C4-2B (cell line): ENCODE results near the gene TCP11X1.
"Not testable (repeated sequence)": the region's sequence is repeated elsewhere in the genome, so short reads cannot be mapped to it uniquely, and the experiment has no call there.

Source experiments
- ZFX ChIP-seq: fragments of 450-650 bp; IDR thresholded peaks from 2 replicates; pipeline ENCODE4 v1.6.1; 2017
- TF ChIP-seq, protein P1 (sequence below): fragments of 450-650 bp; conservative IDR thresholded peaks from 2 replicates; pipeline ENCODE4 v1.5.1; 2017; ENCODE audit warnings: mild to moderate bottlenecking

DNA sequence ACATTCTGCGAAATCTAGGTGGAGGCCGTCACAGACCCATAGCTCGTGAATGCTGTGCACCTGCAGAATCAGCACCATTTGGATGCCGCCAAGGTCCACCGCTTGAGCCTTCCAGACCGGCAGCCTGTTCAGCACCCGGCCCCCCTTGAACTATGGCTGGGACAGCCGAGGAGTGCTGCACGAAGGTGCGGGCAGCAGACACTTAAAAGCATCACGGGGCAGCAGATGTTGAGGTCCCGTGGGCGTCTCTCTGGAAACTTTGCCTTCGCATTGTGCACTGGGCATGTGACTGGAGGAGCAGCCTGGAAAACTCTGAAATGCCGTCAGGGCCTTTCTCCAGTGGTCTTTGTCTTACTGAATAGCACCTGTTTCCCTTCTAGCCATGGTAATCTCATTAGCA lies 25.2 kb downstream of the TCP11X1 start:
- TF ChIP-seq, protein P1, sequence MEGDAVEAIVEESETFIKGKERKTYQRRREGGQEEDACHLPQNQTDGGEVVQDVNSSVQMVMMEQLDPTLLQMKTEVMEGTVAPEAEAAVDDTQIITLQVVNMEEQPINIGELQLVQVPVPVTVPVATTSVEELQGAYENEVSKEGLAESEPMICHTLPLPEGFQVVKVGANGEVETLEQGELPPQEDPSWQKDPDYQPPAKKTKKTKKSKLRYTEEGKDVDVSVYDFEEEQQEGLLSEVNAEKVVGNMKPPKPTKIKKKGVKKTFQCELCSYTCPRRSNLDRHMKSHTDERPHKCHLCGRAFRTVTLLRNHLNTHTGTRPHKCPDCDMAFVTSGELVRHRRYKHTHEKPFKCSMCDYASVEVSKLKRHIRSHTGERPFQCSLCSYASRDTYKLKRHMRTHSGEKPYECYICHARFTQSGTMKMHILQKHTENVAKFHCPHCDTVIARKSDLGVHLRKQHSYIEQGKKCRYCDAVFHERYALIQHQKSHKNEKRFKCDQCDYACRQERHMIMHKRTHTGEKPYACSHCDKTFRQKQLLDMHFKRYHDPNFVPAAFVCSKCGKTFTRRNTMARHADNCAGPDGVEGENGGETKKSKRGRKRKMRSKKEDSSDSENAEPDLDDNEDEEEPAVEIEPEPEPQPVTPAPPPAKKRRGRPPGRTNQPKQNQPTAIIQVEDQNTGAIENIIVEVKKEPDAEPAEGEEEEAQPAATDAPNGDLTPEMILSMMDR, result not testable (repeated sequence)
- TF ChIP-seq ZFX, result not testable (repeated sequence)
